SIG-M5 treated with dmso at 0.1 percent for 504 hours (cell line): ENCODE results near the gene MACROD1.
"Not testable (repeated sequence)": the region's sequence is repeated elsewhere in the genome, so short reads cannot be mapped to it uniquely, and the experiment has no call there.

Experiments
- DNase-seq: peaks from one replicate; lab custom pipeline; 2025; ENCODE audit not compliant: unreplicated experiment; lab: John Stamatoyannopoulos, UW

Gene MACROD1

GRCh38 chr11:63973912-63974258, 192.0 kb downstream of the MACROD1 start:
- not testable (repeated sequence) for DNase-seq

- DNase-seq: no peak
These were observed 195.0 kb downstream of the MACROD1 start for GRCh38 chr11:63970902-63971301.

GRCh38 chr11:63969461-63969860, 196.5 kb downstream of the MACROD1 start:
- no peak for DNase-seq

GRCh38 chr11:63966444-63966843, 199.5 kb downstream of the MACROD1 start:
- no peak for DNase-seq

GRCh38 chr11:63963895-63964294, 202.0 kb downstream of the MACROD1 start:
- DNase-seq: not testable (repeated sequence)

GRCh38 chr11:63961608-63962412, 204.1 kb downstream of the MACROD1 start:
- DNase-seq: peak; percentile 40

GRCh38 chr11:63958008-63958407, 207.9 kb downstream of the MACROD1 start:
- DNase-seq: no peak

- no peak for DNase-seq
These were observed 213.3 kb downstream of the MACROD1 start for GRCh38 chr11:63952570-63952969.

- DNase-seq: no peak
These were observed 214.0 kb downstream of the MACROD1 start for GRCh38 chr11:63951779-63952536.
